ENCODE measurements around the gene CTR9.

Gene CTR9

GRCh38 chr11:10777393-10777793 lies 26.3 kb downstream of the CTR9 start:
- no peak overlapping the region for H3K4me3 ChIP-seq (ENCODE audit: low read depth, low read length)
- no peak for DNase-seq (ENCODE audit: low read depth)

DNA sequence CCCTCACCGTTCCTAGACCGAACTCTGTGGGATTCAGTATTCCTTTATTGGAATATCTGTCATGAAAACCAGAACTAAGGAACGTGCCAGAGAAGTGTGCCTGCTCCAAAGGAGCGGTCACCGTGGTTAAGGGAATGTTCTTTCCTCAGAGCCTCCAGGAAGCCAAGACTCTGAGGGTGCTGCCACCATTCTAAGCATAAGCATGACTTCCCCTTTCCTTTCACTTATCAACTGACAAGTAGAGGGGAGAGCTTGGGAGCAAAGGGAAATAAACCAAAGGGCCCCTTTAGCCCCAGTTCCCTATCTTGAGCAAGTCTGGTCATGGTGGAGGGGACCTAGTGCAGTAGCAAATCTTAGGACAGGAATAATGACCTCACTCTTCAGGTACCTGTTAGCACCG lies 26.8 kb downstream of the CTR9 start:
- DNase-seq (ENCODE audit: low read depth): no peak
- H3K4me3 ChIP-seq (ENCODE audit: low read depth, low read length): no peak overlapping the region

GRCh38 chr11:10778217-10778970 lies 27.3 kb downstream of the CTR9 start:
- H3K4me3 ChIP-seq (ENCODE audit: low read depth, low read length): no peak overlapping the region
- DNase-seq (ENCODE audit: low read depth): peak; percentile 66

DNA sequence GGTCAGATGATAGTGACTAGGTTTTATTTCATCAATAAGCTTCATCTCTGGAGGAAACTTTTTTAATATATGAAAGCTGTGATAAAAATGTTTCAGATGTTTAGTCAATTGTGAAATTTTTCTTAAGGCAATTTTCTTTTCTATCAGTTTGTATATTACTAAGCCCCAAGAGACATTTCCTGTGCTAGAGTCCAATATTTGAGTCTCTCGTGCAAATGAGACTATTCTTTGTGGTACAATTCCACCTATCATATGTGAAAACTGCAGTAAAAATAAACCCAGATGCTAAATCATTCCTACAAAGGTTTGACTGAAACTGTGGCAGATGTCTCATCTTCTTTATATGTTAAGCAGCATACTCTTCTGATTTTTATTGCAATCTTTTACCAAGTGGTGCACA lies 28.0 kb downstream of the CTR9 start:
- DNase-seq (ENCODE audit: low read depth): no peak
- no peak overlapping the region for H3K4me3 ChIP-seq (ENCODE audit: low read depth, low read length)

- H3K4me3 ChIP-seq (ENCODE audit: low read depth, low read length): no peak overlapping the region
- no peak for DNase-seq (ENCODE audit: low read depth)
Observed at GRCh38 chr11:10780040-10780439, 29.0 kb downstream of the CTR9 start.

DNA sequence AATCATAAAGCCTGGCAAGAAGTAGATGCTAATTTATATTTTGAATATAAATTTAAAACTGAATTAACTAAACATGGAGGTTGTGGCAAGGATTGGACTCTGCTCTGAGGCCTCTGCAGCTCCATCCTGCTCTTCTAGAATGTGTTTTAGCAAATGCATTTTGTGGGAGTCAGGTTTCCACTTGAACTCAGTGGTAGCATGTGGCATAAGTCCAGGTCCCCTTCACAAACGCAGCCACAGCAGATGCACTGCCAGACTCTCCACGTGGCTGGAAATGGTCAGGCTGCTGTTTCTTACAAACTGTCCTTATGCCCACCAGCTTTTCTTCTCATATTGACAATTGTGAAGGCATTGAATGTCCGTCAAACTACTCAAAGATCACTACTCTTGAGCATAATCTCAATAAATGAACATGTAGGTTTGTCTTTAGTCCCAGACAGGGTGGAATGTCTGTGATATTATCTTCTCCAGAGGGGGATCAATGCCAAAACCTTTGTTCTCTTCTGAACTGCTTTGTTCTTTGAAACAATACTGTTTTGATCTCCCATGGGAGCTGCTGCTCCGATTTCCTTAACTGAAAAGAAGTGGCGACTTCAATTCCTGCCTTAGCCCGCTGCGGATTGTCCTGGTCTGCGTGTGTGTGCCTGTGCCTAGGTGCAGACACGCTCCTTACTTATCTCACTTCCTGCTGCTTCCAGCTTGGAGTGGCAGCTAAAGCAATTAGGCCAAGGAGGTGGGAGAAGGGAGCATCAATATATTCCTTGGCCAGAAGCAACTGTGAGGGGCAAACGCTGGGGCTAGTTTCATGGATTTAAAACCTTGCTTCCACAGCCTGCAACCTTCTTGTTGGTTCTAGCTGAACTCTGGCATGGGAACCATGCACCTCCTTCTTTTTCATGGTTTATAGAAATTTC lies 33.4 kb downstream of the CTR9 start:
- H3K4me3 ChIP-seq (ENCODE audit: low read depth, low read length): no peak overlapping the region
- DNase-seq (ENCODE audit: low read depth): no peak

DNA sequence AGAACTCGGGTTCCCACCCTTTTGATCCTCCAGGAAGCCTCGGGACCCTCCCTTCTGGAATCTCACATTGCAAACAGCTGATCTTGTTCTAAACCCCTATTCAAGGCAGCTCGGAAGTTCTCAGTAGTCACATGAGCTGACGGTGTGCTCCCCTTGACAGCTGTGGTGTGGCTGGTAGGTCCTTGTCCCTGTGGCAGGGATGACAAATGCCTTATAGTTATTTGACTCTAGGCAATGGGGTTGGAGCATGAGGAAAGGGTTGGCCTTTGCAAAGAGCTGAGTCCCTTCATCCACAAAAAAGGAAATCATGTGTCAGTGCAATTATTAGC lies 34.1 kb downstream of the CTR9 start:
- no peak overlapping the region for H3K4me3 ChIP-seq (ENCODE audit: low read depth, low read length)
- no peak for DNase-seq (ENCODE audit: low read depth)

DNA sequence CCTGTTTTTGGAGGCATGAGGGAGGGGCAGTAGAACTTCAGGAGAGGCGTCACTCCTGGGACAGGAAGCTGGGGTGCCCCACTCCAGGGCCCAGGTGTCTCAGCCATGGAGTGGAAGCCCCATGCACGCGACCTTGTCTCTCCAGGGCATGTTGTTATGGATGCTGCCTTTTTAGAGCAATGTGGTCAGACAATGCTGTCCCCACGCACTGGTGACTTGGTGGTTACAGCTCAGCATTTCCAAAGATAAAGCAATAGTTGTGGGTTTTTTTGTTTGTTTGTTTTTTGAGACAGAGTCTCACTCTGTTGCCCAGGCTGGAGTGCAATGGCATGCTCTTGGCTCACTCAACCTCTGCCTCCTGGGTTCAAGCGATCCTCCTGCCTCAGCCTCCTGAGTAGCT lies 35.4 kb downstream of the CTR9 start:
- H3K4me3 ChIP-seq (ENCODE audit: low read depth, low read length): no peak overlapping the region
- no peak for DNase-seq (ENCODE audit: low read depth)

DNA sequence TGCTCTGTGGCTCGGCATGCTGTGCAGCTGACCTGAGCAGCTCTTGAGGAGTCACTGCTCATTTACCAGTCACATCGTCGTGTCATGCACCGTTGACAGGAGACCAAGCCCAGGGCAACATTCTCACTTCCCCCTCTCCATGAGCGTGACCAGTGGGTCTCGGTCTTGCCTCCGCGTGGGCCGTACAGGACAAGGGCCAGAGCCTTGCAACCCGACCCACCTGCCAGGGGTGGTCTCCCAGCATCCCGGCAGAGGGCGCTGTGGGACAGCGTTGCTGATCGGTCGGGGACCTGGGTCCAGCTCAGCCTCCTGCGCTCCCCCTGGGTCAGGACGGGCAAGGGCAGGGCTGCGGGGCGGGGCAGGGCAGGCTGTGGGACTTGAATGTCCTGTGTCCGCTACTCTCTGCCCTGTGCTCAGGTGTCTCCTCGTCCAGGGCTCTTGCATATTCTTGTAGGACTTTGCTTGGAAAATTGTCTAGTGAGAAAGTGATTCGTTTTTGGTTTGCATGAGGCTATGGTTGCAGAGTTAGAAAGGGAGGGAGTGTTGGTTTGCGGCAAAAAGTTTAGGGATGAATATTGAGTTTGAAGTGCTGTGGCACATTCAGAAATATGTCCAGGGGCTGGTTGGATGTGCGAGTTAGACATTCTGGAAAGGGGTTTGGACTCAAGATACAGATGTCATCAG lies 41.5 kb downstream of the CTR9 start:
- H3K4me3 ChIP-seq (ENCODE audit: low read depth, low read length): no peak overlapping the region
- DNase-seq (ENCODE audit: low read depth): no peak

DNA sequence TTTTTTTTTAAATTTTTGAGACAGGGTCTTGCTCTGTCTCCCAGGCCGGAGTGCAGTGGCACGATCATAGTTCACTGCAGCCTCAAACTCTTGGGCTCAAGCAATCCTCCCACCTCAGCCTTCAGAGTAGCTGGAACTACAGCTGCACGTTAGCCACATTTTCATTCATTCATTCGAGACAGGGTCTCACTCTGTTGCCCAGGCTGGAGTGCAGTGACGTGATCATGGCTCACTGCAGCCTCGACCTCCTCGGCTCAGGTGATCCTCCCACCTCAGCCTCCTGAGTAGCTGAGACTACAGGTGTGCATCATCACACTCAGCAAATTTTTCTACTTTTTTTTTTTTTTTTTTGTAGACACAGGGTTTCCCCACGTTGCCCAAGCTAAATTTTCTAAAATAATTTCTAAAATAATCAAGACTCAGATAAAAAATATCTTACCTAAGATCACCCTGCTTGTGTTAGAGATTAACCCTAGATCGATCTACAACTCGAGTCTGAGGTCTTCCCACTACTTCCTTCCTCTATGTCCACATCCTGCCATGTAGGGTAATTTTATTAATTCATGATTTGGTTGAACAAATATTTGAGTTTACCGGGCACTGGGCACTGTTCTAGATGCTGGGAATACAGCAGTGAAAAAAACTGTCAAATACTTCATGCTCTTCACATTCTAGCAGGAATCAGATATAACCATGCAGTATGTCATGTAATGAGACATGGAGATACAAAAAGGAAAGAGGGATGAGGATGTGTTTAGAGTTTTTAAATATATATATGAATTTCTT lies 42.6 kb downstream of the CTR9 start:
- no peak for DNase-seq (ENCODE audit: low read depth)
- no peak overlapping the region for H3K4me3 ChIP-seq (ENCODE audit: low read depth, low read length)

DNA sequence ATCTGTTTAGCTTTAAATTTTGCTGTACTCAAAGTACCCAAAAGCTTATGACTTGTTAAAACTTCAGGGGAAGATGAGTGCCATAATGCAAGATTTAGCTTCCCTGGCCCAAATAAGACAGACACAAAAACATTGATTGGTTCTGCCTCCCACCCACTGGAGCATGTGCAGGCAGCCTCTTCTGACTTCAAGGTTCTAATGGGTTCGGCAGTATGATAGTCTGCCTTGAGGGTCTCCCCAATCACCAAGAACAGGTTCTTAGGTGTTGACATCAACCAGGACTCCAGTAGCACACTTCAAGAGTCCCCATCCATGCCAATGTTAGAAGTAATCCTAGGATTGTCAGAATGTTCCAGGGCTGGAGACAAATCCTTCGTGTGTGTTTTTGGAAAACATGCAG lies 45.1 kb downstream of the CTR9 start:
- no peak overlapping the region for H3K4me3 ChIP-seq (ENCODE audit: low read depth, low read length)

GRCh38 chr11:10797001-10797400 lies 46.0 kb downstream of the CTR9 start:
- DNase-seq (ENCODE audit: low read depth): no peak

More for the DNA sequence above, 45.1 kb downstream of the CTR9 start:
- DNase-seq (ENCODE audit: low read depth): no peak

GRCh38 chr11:10797531-10797930 lies 46.5 kb downstream of the CTR9 start:
- no peak overlapping the region for H3K4me3 ChIP-seq (ENCODE audit: low read depth, low read length)
- no peak for DNase-seq (ENCODE audit: low read depth)

More at GRCh38 chr11:10797001-10797400, 46.0 kb downstream of the CTR9 start:
- H3K4me3 ChIP-seq (ENCODE audit: low read depth, low read length): no peak overlapping the region

DNA sequence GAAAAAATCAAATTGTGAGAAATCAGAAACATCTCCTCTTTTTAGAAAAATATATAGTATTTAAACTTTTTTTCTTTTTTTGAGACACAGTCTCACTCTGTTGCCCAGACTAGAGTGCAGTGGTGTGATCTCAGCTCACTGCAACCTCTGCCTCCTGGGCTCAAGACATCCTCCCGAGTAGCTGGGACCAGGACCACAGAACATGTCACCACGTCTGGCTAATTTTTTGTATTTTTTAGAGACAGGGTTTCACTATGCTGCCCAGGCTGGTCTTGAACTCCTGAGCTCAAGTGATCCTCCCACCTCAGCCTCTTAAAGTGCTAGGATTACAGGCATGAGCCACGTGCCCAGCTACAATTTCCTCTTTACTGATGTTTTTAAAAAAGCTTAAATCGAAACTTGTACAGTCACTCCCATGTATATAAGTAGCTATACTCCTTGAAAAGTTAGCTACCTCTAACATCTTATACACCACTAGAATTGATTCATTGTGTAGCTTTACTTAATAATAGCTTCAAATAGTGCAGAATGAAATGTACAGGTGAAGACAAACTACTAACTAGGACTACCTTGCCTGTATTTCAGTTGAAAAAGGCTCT lies 47.4 kb downstream of the CTR9 start:
- DNase-seq (ENCODE audit: low read depth): no peak
- H3K4me3 ChIP-seq (ENCODE audit: low read depth, low read length): no peak overlapping the region

DNA sequence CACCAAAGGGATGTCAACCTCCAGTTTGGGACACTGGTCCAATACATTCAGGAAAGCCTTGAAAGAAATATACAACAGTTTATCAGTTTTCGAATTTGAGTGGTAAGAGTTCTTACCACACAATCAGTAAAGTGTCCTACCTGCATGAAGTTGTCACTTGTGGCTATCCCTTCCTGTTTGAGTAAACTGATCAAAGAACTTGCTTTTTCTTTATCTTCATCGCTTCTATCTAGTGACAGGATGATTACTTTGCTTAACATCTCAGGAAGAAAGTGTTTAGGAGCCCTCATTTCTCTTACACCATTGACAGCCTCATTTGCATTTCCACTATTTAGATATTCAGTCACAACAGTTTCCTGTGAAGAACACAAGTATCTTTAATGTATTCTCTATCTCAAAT lies 49.2 kb downstream of the CTR9 start:
- DNase-seq (ENCODE audit: low read depth): no peak
- H3K4me3 ChIP-seq (ENCODE audit: low read depth, low read length): no peak overlapping the region

DNA sequence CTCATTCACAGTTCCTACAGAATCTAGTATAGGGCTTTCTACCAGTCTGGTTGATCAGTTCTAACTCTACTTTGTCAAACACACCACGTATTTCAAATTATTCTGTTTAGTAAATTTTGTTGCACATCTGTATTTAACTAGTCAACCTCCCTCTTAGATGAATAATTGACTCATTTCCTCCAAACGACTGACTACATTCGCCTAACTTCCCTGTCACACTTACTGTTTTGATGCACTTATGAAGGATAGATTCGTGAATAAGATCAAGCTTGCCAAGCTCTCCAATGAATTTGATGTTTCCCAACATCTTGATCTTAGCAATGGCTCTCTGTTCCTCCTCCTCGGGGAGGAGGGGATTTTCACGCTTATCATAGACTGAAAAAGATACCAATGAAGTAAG lies 52.6 kb downstream of the CTR9 start:
- no peak overlapping the region for H3K4me3 ChIP-seq (ENCODE audit: low read depth, low read length)
- DNase-seq (ENCODE audit: low read depth): no peak

DNA sequence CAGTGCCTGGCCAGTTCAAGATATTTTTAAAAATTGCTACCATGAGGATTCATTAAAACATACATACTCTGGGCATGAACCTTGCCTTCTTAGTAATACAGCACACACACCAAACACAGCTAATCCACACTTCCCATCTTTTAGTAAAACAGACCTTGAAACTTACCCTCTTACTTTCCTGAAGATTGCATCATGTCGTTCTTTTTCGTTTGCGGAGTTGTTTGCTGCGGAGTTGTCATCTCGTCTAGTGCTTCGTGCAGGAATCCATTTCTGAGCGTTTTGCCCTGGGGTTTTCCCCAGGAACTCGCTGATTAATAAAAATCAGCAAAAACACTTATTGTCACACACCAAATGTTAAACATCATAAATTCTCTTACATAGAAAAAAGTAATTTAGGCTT lies 54.7 kb downstream of the CTR9 start:
- DNase-seq (ENCODE audit: low read depth): no peak
- no peak overlapping the region for H3K4me3 ChIP-seq (ENCODE audit: low read depth, low read length)

- H3K4me3 ChIP-seq (ENCODE audit: low read depth, low read length): peak overlapping the region; percentile 99
- DNase-seq (ENCODE audit: low read depth): no peak
Observed at GRCh38 chr11:10806206-10806605, 55.2 kb downstream of the CTR9 start.

All from skeletal muscle cell (primary cell).